H9 (cell line): ENCODE results near the gene KIRREL3. TPM values are rescaled to one million over a fixed set of nuclear protein-coding genes. Genes with fewer than 3 reads are reported as not detected.

Experiments
- DNase-seq: peaks from one replicate; pipeline ENCODE4 v3.0.0-alpha.2; 2017
- H2AFZ ChIP-seq: one replicate; pipeline ENCODE4 v1.6.1; 2013; ENCODE audit warnings: mild to moderate bottlenecking, low read length, control low read depth, moderate library complexity
- H2AK5ac ChIP-seq: 2 replicates; pipeline ENCODE4 v1.6.1; 2013; ENCODE audit warnings: low read length, control low read depth, mixed read lengths; ENCODE audit not compliant: insufficient read length
- H2BK120ac ChIP-seq: one replicate; pipeline ENCODE4 v1.6.1; 2013; ENCODE audit warnings: low read depth, mild to moderate bottlenecking, low read length, control low read depth, inconsistent platforms; ENCODE audit not compliant: poor library complexity, severe bottlenecking
- H2BK12ac ChIP-seq: 2 replicates; pipeline ENCODE4 v1.6.1; 2013; ENCODE audit warnings: low read length, control low read depth, mixed read lengths, low read depth; ENCODE audit not compliant: insufficient read length
- H2BK15ac ChIP-seq: 2 replicates; pipeline ENCODE4 v1.6.1; 2013; ENCODE audit warnings: low read depth, low read length, control low read depth
- H2BK20ac ChIP-seq: one replicate; pipeline ENCODE4 v1.6.1; 2013; ENCODE audit warnings: low read depth, mild to moderate bottlenecking, low read length, control low read depth, inconsistent platforms; ENCODE audit not compliant: poor library complexity, severe bottlenecking
- H2BK5ac ChIP-seq: 2 replicates; pipeline ENCODE4 v1.6.1; 2013; ENCODE audit warnings: low read length, control low read depth, mixed read lengths; ENCODE audit not compliant: insufficient read length
- H3K14ac ChIP-seq: 2 replicates; pipeline ENCODE4 v1.6.1; 2013; ENCODE audit warnings: low read length, control low read depth; ENCODE audit not compliant: insufficient read depth
- H3K18ac ChIP-seq: 2 replicates; pipeline ENCODE4 v1.6.1; 2013; ENCODE audit warnings: low read depth, mild to moderate bottlenecking, mixed read lengths, low read length, control low read depth; ENCODE audit not compliant: insufficient read length
- H3K23ac ChIP-seq: 2 replicates; pipeline ENCODE4 v1.6.1; 2013; ENCODE audit warnings: low read length, control low read depth, mixed read lengths, low read depth; ENCODE audit not compliant: insufficient read length
- H3K23me2 ChIP-seq: 2 replicates; pipeline ENCODE4 v1.6.1; 2013; ENCODE audit warnings: low read depth, mild to moderate bottlenecking, mixed read lengths, low read length, control low read depth; ENCODE audit not compliant: insufficient read length, poor library complexity, severe bottlenecking
- H3K27ac ChIP-seq: 2 replicates; pipeline ENCODE4 v1.5.1; 2013; ENCODE audit warnings: low read length, control low read depth, mixed read lengths, low read depth; ENCODE audit not compliant: insufficient read length
- H3K27me3 ChIP-seq: 2 replicates; pipeline ENCODE4 v1.6.1; 2013; ENCODE audit warnings: low read length, control low read depth, inconsistent platforms; ENCODE audit not compliant: insufficient read depth
- H3K4ac ChIP-seq: 2 replicates; pipeline ENCODE4 v1.6.1; 2013; ENCODE audit warnings: low read depth, mild to moderate bottlenecking, control low read depth, inconsistent platforms, low read length, moderate library complexity
- H3K4me1 ChIP-seq: 2 replicates; pipeline ENCODE4 v1.6.1; 2013; ENCODE audit warnings: low read length, control low read depth, inconsistent platforms; ENCODE audit not compliant: insufficient read depth
- H3K4me2 ChIP-seq: 2 replicates; pipeline ENCODE4 v1.6.1; 2013; ENCODE audit warnings: low read length, control low read depth, mixed read lengths; ENCODE audit not compliant: insufficient read length, insufficient read depth
- H3K56ac ChIP-seq: 2 replicates; pipeline ENCODE4 v1.6.1; 2013; ENCODE audit warnings: low read depth, mild to moderate bottlenecking, mixed read lengths, low read length, control low read depth; ENCODE audit not compliant: insufficient read length
- H3K79me1 ChIP-seq: 2 replicates; pipeline ENCODE4 v1.6.1; 2013; ENCODE audit warnings: low read depth, mild to moderate bottlenecking, moderate library complexity, low read length, control low read depth, inconsistent platforms; ENCODE audit not compliant: insufficient read depth, poor library complexity, severe bottlenecking
- H3K79me2 ChIP-seq: 2 replicates; pipeline ENCODE4 v1.6.1; 2013; ENCODE audit warnings: low read length, control low read depth, inconsistent platforms; ENCODE audit not compliant: insufficient read depth
- H3K9ac ChIP-seq: 2 replicates; pipeline ENCODE4 v1.6.1; 2013; ENCODE audit warnings: low read length, control low read depth, mixed read lengths; ENCODE audit not compliant: insufficient read length; ENCODE audit errors: extremely low read depth
- H3K9me3 ChIP-seq: one replicate; pipeline ENCODE4 v1.6.1; 2013; ENCODE audit warnings: low read depth, low read length, inconsistent platforms; ENCODE audit not compliant: control insufficient read depth
- H3T11ph ChIP-seq: one replicate; pipeline ENCODE4 v1.6.1; 2013; ENCODE audit warnings: mild to moderate bottlenecking, low read length, control low read depth, inconsistent platforms
- H4K20me1 ChIP-seq: one replicate; pipeline ENCODE4 v1.6.1; 2013; ENCODE audit not compliant: control insufficient read depth, insufficient read length, insufficient read depth
- H4K5ac ChIP-seq: 2 replicates; pipeline ENCODE4 v1.6.1; 2013; ENCODE audit warnings: low read depth, mild to moderate bottlenecking, mixed read lengths, low read length, control low read depth; ENCODE audit not compliant: insufficient read length
- H4K8ac ChIP-seq: replicated peaks from 2 replicates; pipeline ENCODE4 v1.6.1; 2013; ENCODE audit warnings: low read length, control low read depth, mixed read lengths, low read depth; ENCODE audit not compliant: insufficient read length
- H4K91ac ChIP-seq: 2 replicates; pipeline ENCODE4 v1.6.1; 2013; ENCODE audit warnings: low read depth, mild to moderate bottlenecking, moderate library complexity, mixed read lengths, low read length, control low read depth; ENCODE audit not compliant: insufficient read length
- H3K27ac Mint-ChIP-seq, 3 experiments: 2 replicates in 2 of 3; 3 replicates in 1 of 3; pipeline ENCODE4 v1.8.0; 2020 to 2021; ENCODE audit warnings: mixed read lengths in 3 of 3, mild to moderate bottlenecking in 1 of 3, moderate library complexity in 1 of 3
- H3K27me3 Mint-ChIP-seq: 2 replicates; pipeline ENCODE4 v1.8.0; 2021; ENCODE audit warnings: low read depth, mild to moderate bottlenecking, moderate library complexity, mixed read lengths
- H3K36me3 Mint-ChIP-seq, 3 experiments: 2 replicates in 2 of 3; 3 replicates in 1 of 3; pipeline ENCODE4 v1.8.0; 2020 to 2021; ENCODE audit warnings: low read depth in 3 of 3, mixed read lengths in 3 of 3; ENCODE audit not compliant: insufficient read depth in 1 of 3
- H3K4me1 Mint-ChIP-seq, 2 experiments: 2 replicates each; pipeline ENCODE4 v1.8.0; 2020; ENCODE audit warnings: mixed read lengths in 2 of 2
- H3K4me3 Mint-ChIP-seq, 2 experiments: 2 replicates in 1 of 2; 3 replicates in 1 of 2; pipeline ENCODE4 v1.8.0; 2020 to 2021; ENCODE audit warnings: mild to moderate bottlenecking in 2 of 2, mixed read lengths in 2 of 2, moderate library complexity in 1 of 2
- H3K9me3 Mint-ChIP-seq, 2 experiments: 2 replicates in 1 of 2; 3 replicates in 1 of 2; pipeline ENCODE4 v1.8.0; 2020; ENCODE audit warnings: mild to moderate bottlenecking in 2 of 2, mixed read lengths in 2 of 2, moderate library complexity in 1 of 2
- WGBS: extraction: QIAGEN DNeasy Blood & Tissue Kit; methylation state at CpG from one replicate; pipeline ENCODE4 v1.1.7; 2013; ENCODE audit warnings: missing lambda C conversion rate, low lambda C conversion rate, mixed read lengths; ENCODE audit not compliant: insufficient read length; ENCODE audit errors: extremely low coverage; 5-methylcytosine and 5-hydroxymethylcytosine counted together
- total RNA-seq: library from RNA; stranded (reverse); gene quantifications from 2 replicates; pipeline ENCODE4 v1.2.1, GENCODE V29; 2021
- TF ChIP-seq, protein P1 (sequence below): fragments of 200-600 bp; sonication (generic); conservative IDR thresholded peaks from 3 replicates; pipeline ENCODE4 v1.8.0; 2021; ENCODE audit warnings: antibody characterized with exemption, mild to moderate bottlenecking

KIRREL3 gene
- total RNA-seq, 1 experiment from 2014 or later, result 0.17 TPM

DNA sequence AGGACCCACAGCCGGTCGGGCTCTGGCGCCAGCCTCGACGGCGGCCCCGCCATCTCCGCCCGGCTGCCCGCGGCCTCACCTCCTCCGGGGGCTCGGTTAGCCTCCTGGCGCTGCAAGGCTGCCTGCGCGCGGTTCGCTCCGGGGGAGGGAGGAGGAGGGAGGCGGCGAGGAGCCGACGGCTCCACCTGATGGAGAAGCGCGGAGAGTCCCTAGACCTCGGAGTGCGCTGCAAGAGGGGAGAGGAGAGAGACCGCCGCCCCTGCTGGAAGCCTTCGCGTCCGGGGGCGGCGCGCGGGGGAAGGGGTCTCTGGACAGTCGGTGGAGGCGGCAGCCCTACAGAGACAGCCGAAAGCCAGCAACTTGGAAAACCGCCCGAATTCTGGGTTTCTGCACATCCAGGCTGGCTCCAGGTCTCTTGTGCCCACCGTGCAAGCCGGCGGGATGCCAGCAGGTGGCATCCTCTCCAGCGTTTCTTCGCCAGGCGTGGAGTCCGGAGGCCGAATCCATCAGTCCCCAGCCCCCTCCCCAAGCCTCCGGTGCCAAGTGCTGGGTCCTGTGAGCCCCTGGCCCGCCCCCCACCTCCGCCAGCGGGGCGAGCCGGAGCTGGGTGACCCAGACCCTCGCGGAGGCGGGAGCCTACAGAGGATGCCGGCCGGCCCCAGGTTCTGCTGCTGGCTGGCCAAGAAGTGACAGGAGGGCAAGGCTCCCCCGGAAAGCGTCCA, 2.9 kb upstream of the KIRREL3 start:
- H3K36me3 Mint-ChIP-seq, result no peaks in the 10 kb centered on the region
- H3K27me3 Mint-ChIP-seq, result peaks cover 24% of the 10 kb centered on the region

More for the DNA sequence above, 2.9 kb upstream of the KIRREL3 start:
- Histone ChIP-seq H4K20me1 (no peaks in the 10 kb centered on the region), H3K14ac (no peak overlapping the region; the same call in 1 of the 2 replicates), H4K5ac (no peak overlapping the region), H3K9me3 (no peaks in the 10 kb centered on the region), H2AFZ (no peak overlapping the region), H3K4me2 (peak overlapping the region; percentile 37), H3K9ac (no peak overlapping the region), H2BK15ac (no peak overlapping the region), H2BK20ac (no peak overlapping the region), H3K23ac (no peak overlapping the region), H3K56ac (no peak overlapping the region), H3K23me2 (peaks cover 16% of the 10 kb centered on the region), H3K18ac (no peak overlapping the region), H3T11ph (no peak overlapping the region), H3K79me2 (no peaks in the 10 kb centered on the region), H3K4me1 (peaks cover 7% of the 10 kb centered on the region), H2AK5ac (no peak overlapping the region), H3K79me1 (no peaks in the 10 kb centered on the region), H4K91ac (no peak overlapping the region), H4K8ac (no peak overlapping the region), H3K27ac (no peak overlapping the region), H2BK120ac (no peak overlapping the region), H2BK5ac (no peak overlapping the region), H3K4ac (no peak overlapping the region), H3K27me3 (peaks cover 40% of the 10 kb centered on the region; the same call in 1 of the 2 replicates), H2BK12ac (no peak overlapping the region)
- Mint-ChIP-seq H3K27ac (no peak overlapping the region), H3K4me1 (peaks cover 11 to 18% of the 10 kb centered on the region in 2 experiments), H3K4me3 (peak overlapping the region; percentile 68 to 81), H3K9me3 (no peaks in the 10 kb centered on the region)
- peak; percentile 86 for DNase-seq
- no CpG with 5 or more reads among the region's 62 CpGs for WGBS
- TF ChIP-seq, protein P1, sequence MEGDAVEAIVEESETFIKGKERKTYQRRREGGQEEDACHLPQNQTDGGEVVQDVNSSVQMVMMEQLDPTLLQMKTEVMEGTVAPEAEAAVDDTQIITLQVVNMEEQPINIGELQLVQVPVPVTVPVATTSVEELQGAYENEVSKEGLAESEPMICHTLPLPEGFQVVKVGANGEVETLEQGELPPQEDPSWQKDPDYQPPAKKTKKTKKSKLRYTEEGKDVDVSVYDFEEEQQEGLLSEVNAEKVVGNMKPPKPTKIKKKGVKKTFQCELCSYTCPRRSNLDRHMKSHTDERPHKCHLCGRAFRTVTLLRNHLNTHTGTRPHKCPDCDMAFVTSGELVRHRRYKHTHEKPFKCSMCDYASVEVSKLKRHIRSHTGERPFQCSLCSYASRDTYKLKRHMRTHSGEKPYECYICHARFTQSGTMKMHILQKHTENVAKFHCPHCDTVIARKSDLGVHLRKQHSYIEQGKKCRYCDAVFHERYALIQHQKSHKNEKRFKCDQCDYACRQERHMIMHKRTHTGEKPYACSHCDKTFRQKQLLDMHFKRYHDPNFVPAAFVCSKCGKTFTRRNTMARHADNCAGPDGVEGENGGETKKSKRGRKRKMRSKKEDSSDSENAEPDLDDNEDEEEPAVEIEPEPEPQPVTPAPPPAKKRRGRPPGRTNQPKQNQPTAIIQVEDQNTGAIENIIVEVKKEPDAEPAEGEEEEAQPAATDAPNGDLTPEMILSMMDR, result peak; percentile 69
